ENCODE data around the gene ZDHHC1.

- TF ChIP-seq EP300 (IDR thresholded peaks at IDR 0.05) (no peak), CTCF (IDR thresholded peaks at IDR 0.05) (no peak), POLR2AphosphoS5 (IDR thresholded peaks at IDR 0.05) (no peak), POLR2A (IDR thresholded peaks at IDR 0.05; ENCODE audit: low read depth) (no peak)
These were observed 25.6 kb upstream of the ZDHHC1 start for GRCh38 chr16:67441907-67442306.
